ENCODE data around the gene TSC22D1.

GRCh38 chr13:44583137-44583536, 7.0 kb upstream of the TSC22D1 start:
- TF ChIP-seq CTCF (IDR thresholded peaks at IDR 0.05; ENCODE audit: low read depth, low read length, missing input control) = no peak
- no peak for TF ChIP-seq NR2F2 (IDR thresholded peaks at IDR 0.05)
- no peak for TF ChIP-seq RAD21 (IDR thresholded peaks at IDR 0.05)
- TF ChIP-seq GABPA (IDR thresholded peaks at IDR 0.05 in 1 of 2, conservative IDR thresholded peaks at IDR 0.05 in 1 of 2) = no peak
- TF ChIP-seq ATF3 (IDR thresholded peaks at IDR 0.05) = no peak
- TF ChIP-seq REST (IDR thresholded peaks at IDR 0.05) = no peak
- TF ChIP-seq ZBTB33 (IDR thresholded peaks at IDR 0.05) = no peak
